BJ (cell line): ENCODE measurements around the gene AREG. TPM values are rescaled to one million over a fixed set of nuclear protein-coding genes. Genes with fewer than 3 reads are reported as not detected.

ENCODE experiments used
- polyA plus RNA-seq: library from polyadenylated mRNA; depleted of rRNA; stranded (reverse); fragments of >200 nt; gene quantifications from 2 replicates; pipeline ENCODE4 v1.2.3, GENCODE V29; 2011; rRNA removed

The AREG gene
- polyA plus RNA-seq, 1 experiment: 0.07 TPM

Other genes starting within 250 kb of the AREG start
- 0.13 and 0.49 TPM in 2 replicates for gene EPGN, start 136.7 kb upstream of the AREG start, polyA plus RNA-seq
- gene EREG, start 80.0 kb upstream of the AREG start, polyA plus RNA-seq: 0.40 and 0.48 TPM in 2 replicates